ELF-1 (cell line): Measurements from ENCODE around the gene MYH10.
A peak's percentile ranks its signal among the peaks of the same experiment; 100 is the strongest.

Experiments
- DNase-seq: peaks from one replicate; pipeline ENCODE4 v3.0.0-alpha.2; 2016; ENCODE audit warnings: low read depth, low spot score

MYH10 gene

GRCh38 chr17:8649157-8650118 lies 18.9 kb upstream of the MYH10 start:
- no peak for DNase-seq

- no peak for DNase-seq
Observed at GRCh38 chr17:8647956-8648355, 17.4 kb upstream of the MYH10 start.

GRCh38 chr17:8647202-8647601 lies 16.7 kb upstream of the MYH10 start:
- DNase-seq: no peak

GRCh38 chr17:8644507-8644902 lies 14.0 kb upstream of the MYH10 start:
- DNase-seq: no peak

- peak; percentile 37 for DNase-seq
Observed at GRCh38 chr17:8643855-8644506, 13.5 kb upstream of the MYH10 start.

- no peak for DNase-seq
Observed at GRCh38 chr17:8639709-8640108, 9.2 kb upstream of the MYH10 start.

GRCh38 chr17:8632061-8632460 lies 1.5 kb upstream of the MYH10 start:
- DNase-seq: peak; percentile 61

GRCh38 chr17:8631554-8631877 lies 991 bp upstream of the MYH10 start:
- no peak for DNase-seq

- DNase-seq: peak; percentile 100
Observed at GRCh38 chr17:8630802-8631553, 453 bp upstream of the MYH10 start.

GRCh38 chr17:8629371-8630226 lies 926 bp downstream of the MYH10 start:
- peak; percentile 76 for DNase-seq

- DNase-seq: no peak
Observed at GRCh38 chr17:8628609-8629169, 1.8 kb downstream of the MYH10 start.

GRCh38 chr17:8628172-8628571 lies 2.4 kb downstream of the MYH10 start:
- DNase-seq: no peak

GRCh38 chr17:8623591-8623990 lies 6.9 kb downstream of the MYH10 start:
- DNase-seq: no peak

GRCh38 chr17:8622191-8622590 lies 8.3 kb downstream of the MYH10 start:
- no peak for DNase-seq

- no peak for DNase-seq
Observed at GRCh38 chr17:8621585-8621984, 8.9 kb downstream of the MYH10 start.

GRCh38 chr17:8619294-8619693 lies 11.2 kb downstream of the MYH10 start:
- no peak for DNase-seq

- no peak for DNase-seq
Observed at GRCh38 chr17:8618825-8619224, 11.7 kb downstream of the MYH10 start.

GRCh38 chr17:8614988-8615387 lies 15.5 kb downstream of the MYH10 start:
- DNase-seq: no peak

- peak; percentile 29 for DNase-seq
Observed at GRCh38 chr17:8611619-8612298, 18.8 kb downstream of the MYH10 start.

- no peak for DNase-seq
Observed at GRCh38 chr17:8611137-8611536, 19.4 kb downstream of the MYH10 start.
